Smooth muscle cell (in vitro differentiated cells): Measurements from ENCODE around the gene BFSP2. TPM values are rescaled to one million over a fixed set of nuclear protein-coding genes. Genes with fewer than 3 reads are reported as not detected.

Experiments
- DNase-seq: peaks from one replicate; lab custom pipeline; 2025; ENCODE audit not compliant: unreplicated experiment; lab: John Stamatoyannopoulos, UW
- H2AFZ ChIP-seq: fragments of 200-600 bp; sonication (generic); 2 replicates; pipeline ENCODE4 v1.6.0; 2016; ENCODE audit warnings: antibody characterized with exemption, low read depth, mild to moderate bottlenecking
- H3F3A ChIP-seq: fragments of 200-600 bp; sonication (generic); 2 replicates; pipeline ENCODE4 v1.6.0; 2017; ENCODE audit warnings: antibody characterized with exemption, low read depth
- H3K27ac ChIP-seq: fragments of 200-600 bp; sonication (generic); 2 replicates; pipeline ENCODE4 v1.5.1; 2016; ENCODE audit warnings: low read depth, mild to moderate bottlenecking
- H3K27me3 ChIP-seq: fragments of 200-600 bp; sonication (generic); 2 replicates; pipeline ENCODE4 v1.6.1; 2016; ENCODE audit warnings: low read depth, mild to moderate bottlenecking
- H3K36me3 ChIP-seq: fragments of 200-600 bp; sonication (generic); 2 replicates; pipeline ENCODE4 v1.5.1; 2016; ENCODE audit warnings: low read depth
- H3K4me1 ChIP-seq: fragments of 200-600 bp; sonication (generic); 2 replicates; pipeline ENCODE4 v1.5.1; 2016; ENCODE audit warnings: low read depth
- H3K4me2 ChIP-seq: fragments of 200-600 bp; sonication (generic); 2 replicates; pipeline ENCODE4 v1.6.0; 2016; ENCODE audit warnings: mild to moderate bottlenecking
- H3K4me3 ChIP-seq: fragments of 200-600 bp; sonication (generic); 2 replicates; pipeline ENCODE4 v1.5.1; 2016; ENCODE audit warnings: mild to moderate bottlenecking
- H3K79me2 ChIP-seq: fragments of 200-600 bp; sonication (generic); 2 replicates; pipeline ENCODE4 v1.6.0; 2016; ENCODE audit warnings: low read depth, mild to moderate bottlenecking
- H3K9ac ChIP-seq: fragments of 200-600 bp; sonication (generic); 2 replicates; pipeline ENCODE4 v1.6.0; 2016; ENCODE audit warnings: low read depth
- H3K9me3 ChIP-seq: fragments of 200-600 bp; sonication (generic); replicated peaks from 2 replicates; pipeline ENCODE4 v1.5.1; 2016; ENCODE audit warnings: low read depth
- H4K20me1 ChIP-seq: fragments of 200-600 bp; sonication (generic); 2 replicates; pipeline ENCODE4 v1.6.0; 2016; ENCODE audit warnings: low read depth
- CTCF ChIP-seq: fragments of 200-600 bp; sonication (generic); IDR thresholded peaks from 2 replicates; pipeline ENCODE4 v1.5.1; 2017; ENCODE audit warnings: borderline replicate concordance, mild to moderate bottlenecking, antibody characterized with exemption; ENCODE audit not compliant: insufficient read depth, poor library complexity, severe bottlenecking
- WGBS: methylation state at CpG from one replicate; pipeline ENCODE4 v1.1.7; 2016; ENCODE audit warnings: low lambda C conversion rate; 5-methylcytosine and 5-hydroxymethylcytosine counted together
- polyA plus RNA-seq: library from polyadenylated mRNA; unstranded; fragments of >200 nt; fragmentation: Nextera tagmentation; extraction: Ambion mirVana; gene quantifications from 2 replicates; pipeline ENCODE4 v1.2.1, GENCODE V29; 2016
- total RNA-seq: library from RNA; depleted of rRNA; stranded (reverse); fragments of >200 nt; gene quantifications from 2 replicates; pipeline ENCODE4 v1.2.3, GENCODE V29; 2014

Gene BFSP2
- total and polyA plus RNA-seq, 2 experiments from 2014 or later: not detected

GRCh38 chr3:133489466-133490085 lies 89.7 kb downstream of the BFSP2 start:
- Histone ChIP-seq H2AFZ (no peak overlapping the region), H3K27ac (no peak overlapping the region), H3K9me3 (no peaks in the 10 kb centered on the region), H3K9ac (no peak overlapping the region), H3K79me2 (no peaks in the 10 kb centered on the region), H3F3A (peaks cover 9% of the 10 kb centered on the region), H3K36me3 (no peaks in the 10 kb centered on the region), H3K4me2 (no peak overlapping the region), H3K4me3 (no peak overlapping the region), H3K4me1 (peaks cover 4% of the 10 kb centered on the region), H3K27me3 (no peaks in the 10 kb centered on the region), H4K20me1 (no peaks in the 10 kb centered on the region)
- no peak for DNase-seq
- no peak for TF ChIP-seq CTCF
- 46% methylated on average over 5 of the region's 5 CpGs for WGBS

DNA sequence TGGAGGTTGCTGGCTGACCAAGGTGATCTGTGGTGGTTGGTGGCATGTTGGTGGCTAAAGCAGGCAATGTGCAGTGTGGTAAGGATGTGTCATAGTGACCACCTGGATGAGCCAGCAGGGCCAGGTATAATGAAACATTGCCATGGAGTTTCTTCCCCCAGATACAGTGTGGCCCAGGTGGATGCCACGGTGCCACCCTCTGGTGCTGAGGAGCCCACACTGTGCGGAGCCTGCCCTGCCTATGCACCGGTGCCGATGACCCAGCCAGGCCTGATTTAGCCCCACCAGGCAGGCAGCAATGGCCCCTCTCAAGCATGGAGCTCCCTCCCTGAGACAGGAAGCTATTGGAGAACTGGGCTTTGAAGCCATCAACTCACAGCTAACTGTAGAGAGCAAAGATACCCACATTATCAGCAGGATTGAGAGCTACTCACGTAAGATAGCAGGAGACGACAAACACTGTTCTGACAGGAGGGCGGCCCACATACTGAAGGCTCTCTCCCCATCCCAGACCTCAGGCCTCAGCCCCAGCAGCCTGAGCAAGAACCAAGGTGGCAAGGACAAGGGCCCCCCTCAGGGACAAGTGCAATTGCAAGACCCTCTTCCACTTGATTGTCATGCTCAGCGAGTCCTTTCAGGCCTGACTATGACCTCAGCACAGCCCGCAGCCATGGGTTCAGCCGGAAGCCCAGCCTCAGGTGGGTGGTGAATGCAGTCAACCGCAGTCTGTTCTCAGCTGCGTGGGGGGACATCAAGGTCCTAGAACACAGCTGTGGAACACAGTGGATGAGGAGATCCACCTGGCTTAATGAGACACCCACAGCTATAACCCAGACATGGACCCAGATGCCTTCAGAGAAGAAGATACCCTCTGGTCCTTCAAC lies 90.9 kb downstream of the BFSP2 start:
- no peaks in the 10 kb centered on the region for H3K9me3 ChIP-seq
- H3K9ac ChIP-seq: no peak overlapping the region
- H3K79me2 ChIP-seq: no peaks in the 10 kb centered on the region
- H3K27ac ChIP-seq: no peak overlapping the region
- 95% methylated on average over 12 of the region's 12 CpGs for WGBS
- H3K4me3 ChIP-seq: no peak overlapping the region
- peaks cover 4% of the 10 kb centered on the region for H3K4me1 ChIP-seq
- peaks cover 9% of the 10 kb centered on the region for H3F3A ChIP-seq
- H3K4me2 ChIP-seq: no peak overlapping the region
- H3K36me3 ChIP-seq: no peaks in the 10 kb centered on the region
- H2AFZ ChIP-seq: no peak overlapping the region
- no peaks in the 10 kb centered on the region for H3K27me3 ChIP-seq
- TF ChIP-seq CTCF: no peak
- H4K20me1 ChIP-seq: no peaks in the 10 kb centered on the region
- no peak for DNase-seq

DNA sequence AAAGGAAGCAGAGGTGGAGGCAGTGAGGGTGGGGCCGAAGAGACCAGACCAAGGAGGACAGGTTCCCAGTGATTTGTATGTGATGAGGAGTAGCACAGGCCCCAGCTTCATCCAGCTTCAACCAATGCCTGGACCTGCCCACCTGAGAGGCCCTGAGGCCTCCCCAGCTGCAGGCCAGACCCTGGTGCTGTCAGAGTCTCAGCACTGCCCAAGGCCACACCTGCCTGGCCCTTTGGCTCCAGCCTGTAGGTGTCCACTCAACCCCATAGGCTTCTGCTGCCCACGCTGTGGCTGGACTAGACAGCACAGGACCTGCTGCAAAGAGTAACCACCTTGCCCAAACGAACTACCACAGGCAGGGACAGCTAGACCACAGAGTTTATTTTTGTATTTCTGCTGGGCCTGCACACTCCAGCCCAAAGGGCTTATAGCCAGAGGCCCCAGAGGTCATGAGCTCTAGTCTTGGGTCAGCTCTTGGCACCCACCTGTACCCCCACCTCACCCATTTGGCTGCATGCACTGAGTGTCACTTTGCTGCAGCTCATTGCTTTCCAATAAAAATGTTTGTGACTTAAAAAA lies 91.7 kb downstream of the BFSP2 start:
- Histone ChIP-seq H3K4me2 (no peak overlapping the region), H3K4me3 (no peak overlapping the region), H3K27me3 (no peaks in the 10 kb centered on the region), H2AFZ (no peak overlapping the region), H3K36me3 (no peaks in the 10 kb centered on the region), H3K27ac (no peak overlapping the region), H3F3A (peaks cover 9% of the 10 kb centered on the region), H4K20me1 (no peaks in the 10 kb centered on the region), H3K79me2 (no peaks in the 10 kb centered on the region), H3K9ac (no peak overlapping the region), H3K9me3 (no peaks in the 10 kb centered on the region), H3K4me1 (peaks cover 4% of the 10 kb centered on the region)
- DNase-seq: no peak
- WGBS: 90% methylated on average over 3 of the region's 3 CpGs
- no peak for TF ChIP-seq CTCF
